Activated CD4-positive, alpha-beta T cell treated with anti-CD3 and anti-CD28 coated beads, Interleukin-2, amount 50 U/mL, for 16 hours (primary cell): ENCODE results near the gene OLFM1.
"Not testable (repeated sequence)": the region's sequence is repeated elsewhere in the genome, so short reads cannot be mapped to it uniquely, and the experiment has no call there.

ENCODE experiments used
- DNase-seq: peaks from one replicate; pipeline ENCODE4 v3.0.0-alpha.2; 2020

The OLFM1 gene

DNA sequence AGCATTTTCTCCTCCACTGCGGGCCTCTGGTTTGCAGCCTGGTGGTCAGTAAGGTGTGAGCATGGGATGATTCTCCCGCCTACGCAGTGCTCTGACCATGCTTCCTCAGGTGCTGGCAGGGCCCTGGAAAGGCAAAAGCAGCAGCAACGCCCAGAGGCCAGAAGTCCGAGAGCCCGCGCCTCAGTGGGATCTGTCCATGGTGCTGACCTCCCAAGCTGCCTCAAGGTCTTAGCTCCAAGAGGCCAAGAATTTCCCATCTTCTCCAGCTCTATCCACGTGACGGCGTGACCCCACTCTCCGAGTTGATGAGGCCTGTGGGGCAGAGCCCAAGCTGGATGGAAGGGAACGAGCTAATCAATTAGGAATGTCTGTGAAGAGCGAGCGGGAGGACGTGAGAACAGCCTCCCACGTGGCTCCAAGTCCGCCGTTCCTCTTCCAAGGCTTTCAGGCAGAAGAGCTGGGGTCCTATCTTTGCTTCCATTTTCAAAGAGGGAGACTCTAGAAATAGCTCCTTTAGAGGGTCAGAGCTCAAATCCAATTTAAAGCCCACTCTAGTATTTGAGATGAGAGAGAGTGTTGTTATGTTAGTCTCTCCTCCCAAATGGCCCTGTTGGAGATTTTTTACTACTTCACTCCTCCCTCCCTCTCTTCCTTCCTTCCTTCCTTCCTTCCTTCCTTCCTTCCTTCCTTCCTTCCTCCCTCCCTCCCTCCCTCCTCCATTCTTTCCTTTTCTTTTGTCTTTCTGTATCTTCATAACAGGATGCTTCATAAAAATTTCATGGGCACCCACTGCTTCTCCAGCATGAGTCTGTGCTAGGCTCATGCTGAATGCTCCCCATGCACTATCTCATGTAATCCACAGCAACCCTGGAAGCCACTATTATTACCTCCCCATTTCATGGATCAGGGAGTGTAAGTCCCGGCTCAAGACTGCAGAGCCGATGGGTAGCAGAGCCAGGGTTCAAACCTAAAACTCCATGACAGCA lies 69.3 kb downstream of the OLFM1 start:
- DNase-seq, result no peak

DNA sequence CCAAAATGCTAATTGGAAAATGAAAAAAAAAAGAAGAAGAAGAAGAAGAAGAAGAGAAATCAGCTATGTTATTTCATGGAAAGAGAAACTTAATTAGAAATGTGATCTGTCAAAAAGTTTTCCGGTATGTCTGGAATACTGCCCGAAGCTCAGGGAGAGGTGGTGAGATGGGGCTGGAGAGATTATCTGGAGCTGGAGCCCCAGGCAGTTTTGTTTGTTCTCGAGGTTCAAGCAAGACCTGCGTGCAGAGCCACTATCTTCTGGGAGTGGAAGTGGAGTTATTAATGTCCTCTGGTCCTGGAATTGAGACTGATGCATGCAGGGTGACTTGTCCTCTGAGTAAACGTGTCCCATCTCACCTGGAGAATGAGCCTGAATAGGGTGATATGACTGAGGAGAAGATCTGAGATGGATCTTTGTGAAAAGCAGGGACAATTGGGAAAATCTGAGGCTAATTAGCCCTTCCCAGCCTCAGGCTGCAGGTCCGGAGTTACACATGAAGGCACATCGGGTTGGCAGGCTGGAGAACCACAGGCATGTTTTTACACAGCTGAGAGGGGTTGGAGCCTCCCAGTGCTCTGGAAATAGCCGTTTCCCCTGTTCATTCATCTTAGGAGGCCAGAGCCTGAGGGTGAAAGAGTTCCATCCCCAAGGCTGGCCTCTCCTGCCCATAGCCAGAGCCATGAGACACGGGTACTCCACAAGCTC lies 70.5 kb downstream of the OLFM1 start:
- DNase-seq, result no peak

DNA sequence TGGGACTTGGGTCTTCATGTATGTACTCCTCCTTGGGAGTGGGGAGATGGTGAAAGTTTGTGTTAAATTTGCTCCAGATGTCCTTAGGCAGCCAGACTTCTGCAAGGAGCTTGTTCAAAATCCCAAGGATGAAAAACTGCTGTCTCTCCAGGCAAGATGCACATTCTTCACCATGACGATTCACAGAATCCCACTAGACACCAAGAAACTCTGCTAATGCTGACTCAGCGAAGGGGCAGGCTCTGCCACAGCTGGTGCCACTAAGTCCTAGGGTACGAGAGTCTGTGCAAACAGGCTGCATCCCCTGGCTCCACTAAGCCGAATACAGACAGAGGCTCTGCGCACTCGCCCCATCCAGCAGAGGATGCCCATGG lies 71.1 kb downstream of the OLFM1 start:
- DNase-seq, result no peak

DNA sequence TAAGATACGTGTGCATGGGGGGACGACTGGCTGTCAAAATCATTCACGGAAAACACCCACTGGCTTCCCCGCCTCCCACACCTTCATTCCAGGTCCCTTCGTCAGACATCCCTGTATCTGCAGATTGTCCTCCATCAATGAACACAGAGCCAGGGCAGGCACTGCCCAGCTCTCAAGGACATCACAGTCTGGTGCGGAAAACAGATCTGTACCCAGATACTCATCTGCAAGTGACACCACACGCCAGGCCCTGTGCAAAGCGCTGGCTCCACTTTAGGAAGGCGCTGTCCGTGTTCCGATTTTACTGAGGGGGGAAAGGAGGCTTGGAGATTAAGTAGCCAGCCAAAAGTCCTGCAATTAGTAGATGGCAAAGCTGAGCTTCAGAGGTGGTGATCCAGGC lies 72.3 kb downstream of the OLFM1 start:
- no peak for DNase-seq

DNA sequence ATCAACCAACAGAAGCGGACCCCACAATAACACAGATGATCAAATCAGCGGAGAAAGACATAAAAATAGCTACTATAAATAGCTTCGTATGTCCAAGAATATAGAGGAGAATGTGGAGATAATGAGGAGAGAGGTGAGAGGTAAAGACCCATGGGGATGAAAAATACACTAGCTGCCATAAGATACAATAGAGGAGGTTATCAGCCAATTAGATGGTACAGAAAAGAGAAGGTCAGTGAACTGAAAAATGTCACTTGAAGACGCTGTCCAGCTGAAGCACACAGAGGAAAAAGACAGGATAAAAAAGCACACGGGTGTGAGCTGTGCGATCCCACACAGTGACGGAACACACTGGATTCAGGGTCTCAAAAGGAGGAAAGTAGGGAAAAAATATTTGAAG lies 73.4 kb downstream of the OLFM1 start:
- DNase-seq, result no peak

DNA sequence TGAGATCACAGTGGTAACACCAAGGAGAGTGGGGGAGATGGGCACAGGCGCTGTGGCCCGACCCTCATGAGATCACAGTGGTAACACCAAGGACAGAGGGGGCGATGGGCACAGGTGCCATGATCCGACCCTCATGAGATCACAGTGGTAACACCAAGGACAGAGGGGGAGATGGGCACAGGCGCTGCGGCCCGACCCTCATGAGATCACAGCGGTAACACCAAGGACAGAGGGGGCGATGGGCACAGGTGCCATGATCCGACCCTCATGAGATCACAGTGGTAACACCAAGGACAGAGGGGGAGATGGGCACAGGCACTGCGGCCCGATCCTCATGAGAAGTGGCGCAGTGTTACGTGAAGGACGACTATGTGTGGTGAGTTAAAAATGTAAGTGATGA lies 75.1 kb downstream of the OLFM1 start:
- DNase-seq, result not testable (repeated sequence)

DNA sequence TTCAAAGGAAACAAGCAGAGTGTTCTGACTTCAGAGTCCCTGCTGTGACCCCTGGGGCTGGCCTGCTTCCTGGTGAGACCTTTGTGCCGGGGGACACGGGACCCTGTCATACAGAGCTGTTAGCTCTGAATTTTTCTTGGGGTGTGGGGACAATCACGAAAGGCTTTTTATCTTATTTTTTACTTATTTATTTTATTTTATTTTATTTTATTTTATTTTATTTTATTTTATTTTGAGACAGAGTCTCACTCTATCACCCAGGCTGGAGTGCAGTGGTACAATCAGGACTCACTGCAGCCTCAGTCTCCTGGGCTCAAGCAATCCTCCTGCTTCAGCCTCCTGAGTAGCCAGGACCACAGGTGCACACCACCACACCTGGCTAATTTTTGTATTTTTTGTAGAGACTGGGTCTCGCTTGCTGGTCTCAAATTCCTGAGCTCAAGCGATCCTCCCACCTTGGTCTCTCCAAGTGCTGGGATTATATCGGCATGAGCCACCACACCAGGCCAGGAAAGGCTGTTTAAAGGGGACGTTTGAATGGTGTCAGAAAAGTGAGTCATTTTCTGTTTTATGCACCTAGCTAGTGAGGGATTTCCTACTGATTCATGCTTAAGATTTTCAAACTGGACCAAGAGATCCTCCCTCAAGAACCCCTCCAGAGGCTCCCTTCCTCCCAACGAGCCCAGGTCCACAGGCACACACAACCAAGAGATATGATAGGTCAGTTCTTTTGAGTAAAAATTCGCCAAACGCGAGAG lies 75.7 kb downstream of the OLFM1 start:
- DNase-seq, result no peak

DNA sequence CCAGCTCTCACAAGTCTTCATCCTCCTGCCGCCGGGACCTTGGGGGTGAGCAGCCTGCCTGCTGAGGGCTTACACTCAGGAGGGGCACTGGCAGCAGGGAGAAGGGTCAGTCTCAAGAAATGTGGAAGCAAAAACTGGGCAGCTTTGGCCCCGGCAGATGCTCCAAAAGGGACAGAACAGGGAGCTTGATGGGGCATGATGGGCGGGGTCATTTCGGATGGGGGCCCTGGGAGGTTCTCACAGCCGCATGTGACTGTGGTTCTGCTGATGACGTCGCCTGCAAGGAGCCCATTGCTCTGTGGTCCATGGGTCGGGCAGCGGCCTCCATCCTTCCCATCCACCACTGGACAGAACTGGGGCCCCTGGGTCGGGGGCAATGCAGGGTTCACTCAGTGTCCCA lies 76.6 kb downstream of the OLFM1 start:
- DNase-seq, result no peak

DNA sequence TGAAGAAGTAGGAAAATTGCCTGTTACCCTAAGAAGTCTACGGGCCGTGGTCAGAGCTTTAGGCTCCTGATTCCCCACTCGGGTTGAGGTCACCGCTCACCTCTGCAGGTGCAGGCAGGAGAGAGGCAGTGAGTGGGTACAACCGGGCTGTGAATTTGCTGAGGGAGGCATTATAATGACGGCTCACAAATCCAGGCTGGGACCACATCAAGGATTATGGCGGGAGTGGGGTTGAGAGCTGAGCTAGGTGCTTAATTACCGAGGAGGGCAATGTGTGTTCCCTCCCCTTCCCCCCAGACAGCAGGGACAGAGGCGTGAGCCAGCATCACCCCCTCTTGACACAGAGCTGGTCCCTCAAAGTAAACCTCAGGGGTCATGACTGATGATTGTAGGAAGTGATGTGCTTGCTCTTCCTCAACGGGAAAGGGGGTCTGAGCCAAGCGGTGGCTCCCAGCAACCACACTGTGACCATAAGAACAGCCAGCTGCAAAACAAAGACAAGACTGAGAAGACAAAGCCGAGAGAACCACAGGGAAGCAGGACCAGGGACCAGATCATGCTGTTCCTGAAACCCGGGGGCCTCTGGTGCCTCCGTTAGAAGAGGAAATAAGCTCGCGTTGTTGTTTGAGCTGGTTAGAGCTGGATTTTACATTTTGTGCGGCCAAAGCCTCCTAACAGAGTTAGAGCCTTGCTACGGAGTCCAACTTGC lies 77.7 kb downstream of the OLFM1 start:
- no peak for DNase-seq

DNA sequence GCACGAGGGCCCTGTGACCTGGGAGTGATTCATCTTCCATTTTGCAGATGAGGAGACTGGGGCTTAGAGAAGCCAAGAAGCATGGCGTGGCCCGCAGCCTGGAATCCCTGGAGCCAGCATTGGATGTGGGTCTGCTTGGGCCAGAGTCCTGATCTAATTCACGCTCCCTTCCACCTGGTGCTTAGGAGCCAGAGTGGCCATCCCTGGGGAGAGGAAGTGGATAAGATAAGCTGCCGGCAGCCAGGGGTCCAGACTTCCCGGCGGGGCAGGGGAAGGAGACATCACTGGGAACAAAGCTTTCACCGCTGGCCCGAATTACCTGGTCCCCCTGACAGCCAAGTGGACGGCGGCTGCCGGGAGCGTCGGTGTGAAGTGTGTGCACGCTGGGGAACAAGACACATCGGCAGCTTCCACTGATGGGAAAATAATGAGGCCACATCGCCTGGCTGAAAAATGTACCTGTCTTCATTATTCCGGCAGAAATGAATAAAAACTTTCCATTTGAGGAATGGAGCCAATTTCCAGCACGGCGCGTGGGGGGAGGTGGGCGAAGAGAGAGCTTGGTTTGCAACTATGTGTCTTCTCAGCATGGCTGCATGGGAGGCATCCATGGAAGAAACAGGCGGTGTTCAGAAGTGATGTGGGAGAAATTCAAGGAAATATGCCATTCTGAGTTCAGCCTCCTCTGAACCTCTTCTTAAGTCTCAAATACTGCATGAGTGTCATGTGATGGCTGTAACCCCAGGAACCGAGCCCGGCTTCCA lies 78.5 kb downstream of the OLFM1 start:
- no peak for DNase-seq

DNA sequence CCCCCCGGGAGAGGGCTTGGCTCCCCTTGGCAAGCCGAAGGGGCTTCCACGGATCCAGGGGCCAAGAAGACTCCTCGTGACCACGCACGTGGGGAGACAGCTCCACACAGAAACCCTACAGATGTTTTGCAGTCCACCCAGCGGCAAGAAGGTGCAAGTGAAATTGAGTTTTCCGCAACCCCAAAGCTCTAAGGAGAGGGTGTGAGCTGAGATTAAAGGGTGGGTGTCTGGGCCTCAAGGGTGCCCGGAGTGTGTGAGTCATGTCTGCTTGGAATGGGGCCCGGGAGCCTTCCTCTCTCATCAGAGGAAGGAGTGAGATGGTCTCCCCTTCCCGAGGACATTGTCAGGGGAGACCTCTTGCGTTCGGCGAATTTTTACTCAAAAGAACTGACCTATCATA lies 79.1 kb downstream of the OLFM1 start:
- no peak for DNase-seq

DNA sequence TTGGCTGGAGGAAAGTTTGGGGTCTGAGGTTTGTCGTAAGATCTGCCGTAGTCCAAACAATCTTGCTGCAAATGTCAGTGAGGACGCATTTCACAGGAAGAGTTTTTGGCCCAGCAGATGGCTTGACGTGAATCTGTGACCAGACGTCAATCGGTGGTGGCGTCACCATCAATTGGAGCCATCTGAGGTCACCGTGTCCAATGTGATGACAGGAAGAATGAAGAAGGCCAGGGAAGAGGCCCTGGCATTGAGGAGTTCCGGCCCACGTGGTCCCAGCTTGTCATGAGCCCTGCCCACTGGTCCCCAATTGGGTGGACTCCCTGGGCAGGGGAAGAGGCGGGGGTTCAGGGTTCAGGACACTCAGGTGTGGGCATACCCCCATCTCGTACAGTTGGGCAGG lies 79.9 kb downstream of the OLFM1 start:
- DNase-seq, result no peak

DNA sequence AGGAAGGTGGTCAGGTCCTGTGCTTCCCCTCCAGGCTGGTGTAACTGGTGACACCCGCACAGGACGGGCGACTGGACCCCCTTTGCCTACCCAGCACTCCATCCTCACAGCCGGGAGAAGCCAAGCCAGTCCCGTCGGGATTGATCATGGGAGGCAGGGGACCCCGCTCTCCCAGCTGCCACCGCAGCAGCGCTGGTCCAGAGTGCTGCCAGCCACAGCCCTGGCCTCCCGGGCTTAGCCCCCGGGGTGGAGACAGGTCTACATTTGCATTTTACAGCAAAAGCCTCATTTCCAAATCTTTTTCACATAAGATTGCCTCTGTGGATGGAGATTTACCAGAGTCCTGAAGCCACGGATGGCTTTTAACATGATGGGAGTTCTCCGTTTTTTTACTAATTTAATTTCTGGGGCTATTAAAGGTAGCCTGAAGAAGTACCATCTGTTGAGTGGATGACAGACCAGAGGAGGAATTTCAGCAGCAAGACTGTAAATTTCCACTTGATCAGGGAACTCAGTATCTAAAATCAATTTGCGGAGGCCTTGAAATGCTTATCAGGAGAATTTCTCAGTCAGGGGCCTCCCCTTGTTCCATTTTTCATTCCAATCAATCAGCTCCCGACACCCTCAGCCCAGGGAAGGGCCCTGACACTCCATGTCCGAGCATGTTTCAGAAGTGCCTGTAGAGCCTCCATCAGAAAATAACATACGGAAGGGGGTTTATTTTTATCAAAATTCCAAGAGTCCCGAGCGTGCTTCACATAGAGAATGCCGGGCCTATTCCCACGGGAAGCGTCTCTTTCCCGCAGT lies 80.6 kb downstream of the OLFM1 start:
- DNase-seq, result no peak

DNA sequence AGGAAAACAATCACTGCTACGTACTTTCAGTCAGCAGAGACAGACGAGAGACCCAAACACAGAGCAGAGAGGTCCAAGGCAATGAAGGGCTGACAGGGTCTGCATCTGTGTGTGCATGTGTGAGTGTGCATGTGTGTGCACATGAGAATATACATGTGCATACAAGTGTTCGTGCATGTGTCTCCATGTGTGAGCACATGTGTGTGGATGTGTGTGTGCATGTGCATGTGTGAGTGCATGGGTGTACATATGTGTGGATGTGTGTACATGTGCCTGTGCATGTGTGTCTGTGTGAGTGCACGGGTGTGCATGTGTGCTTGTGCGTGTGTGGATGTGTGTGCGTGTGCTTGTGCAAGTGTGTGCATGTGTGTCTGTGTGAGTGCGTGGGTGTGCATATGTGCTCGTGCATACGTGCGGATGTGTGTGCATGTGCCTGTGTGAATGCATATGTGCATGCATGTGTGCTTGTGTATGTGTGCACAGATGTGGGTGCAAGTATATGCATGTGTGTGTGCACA lies 82.3 kb downstream of the OLFM1 start:
- DNase-seq, result no peak

DNA sequence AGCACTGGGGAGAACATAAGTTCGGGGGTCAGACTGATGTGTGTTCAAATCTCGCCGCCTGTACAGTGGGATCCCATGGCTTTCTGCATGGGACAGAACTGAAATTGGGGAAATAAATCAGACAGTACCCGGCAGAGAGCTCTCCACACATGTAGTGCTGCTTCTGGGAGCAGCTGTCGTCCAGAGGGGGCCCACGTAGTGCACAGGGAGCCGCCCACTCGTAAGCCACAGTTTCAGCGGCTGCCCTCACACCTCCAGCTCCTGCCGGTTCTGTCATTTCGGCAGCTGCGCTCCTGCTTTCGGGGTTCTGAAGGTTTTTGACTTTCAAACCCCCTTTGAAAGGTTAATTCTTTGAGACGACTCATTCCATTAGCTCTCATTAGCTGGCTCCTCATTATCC lies 83.1 kb downstream of the OLFM1 start:
- DNase-seq, result no peak
